ENCODE measurements around the gene INTS7. TPM values are rescaled to one million over a fixed set of nuclear protein-coding genes. Genes with fewer than 3 reads are reported as not detected.

Gene INTS7
- total RNA-seq, 1 donor from 2014 or later = 20.7 TPM

DNA sequence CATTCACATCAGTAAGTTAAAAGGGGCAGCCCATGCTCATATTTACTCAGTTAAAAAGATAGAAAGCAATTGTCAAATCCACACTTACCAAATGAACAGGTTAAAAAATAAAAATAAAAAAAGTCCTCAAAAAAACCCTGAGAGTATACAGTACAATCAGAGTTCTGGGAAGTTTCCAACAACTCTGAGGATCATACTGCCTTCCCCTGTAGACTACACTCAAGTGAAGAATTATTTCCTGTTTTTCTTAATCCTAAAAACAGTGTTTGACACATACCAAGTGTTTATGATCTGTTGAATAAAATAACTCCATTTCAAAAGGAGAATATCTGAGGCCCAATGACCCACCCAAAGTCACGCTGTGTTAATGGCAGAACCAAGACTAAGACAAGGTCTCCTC lies 61.8 kb downstream of the INTS7 start:
- no peaks in the 10 kb centered on the region for H3K9me3 Mint-ChIP-seq
- H3K27ac ChIP-seq = no peak overlapping the region
- H3K27ac Mint-ChIP-seq = no peak overlapping the region
- no peaks in the 10 kb centered on the region for H3K9me3 ChIP-seq (ENCODE audit: low read depth)
- no peak for DNase-seq (ENCODE audit: low spot score)
- H3K4me3 Mint-ChIP-seq = no peak overlapping the region
- peaks cover 5% of the 10 kb centered on the region for H3K4me1 Mint-ChIP-seq
- peaks cover 4% of the 10 kb centered on the region for H3K36me3 ChIP-seq
- no peak overlapping the region for H3K9ac ChIP-seq
- H3K4me3 ChIP-seq = no peak overlapping the region
- H3K79me2 ChIP-seq (ENCODE audit: low read depth) = no peaks in the 10 kb centered on the region
- no peak overlapping the region for H2AFZ ChIP-seq (replicated peaks)
- no peaks in the 10 kb centered on the region for H3F3A ChIP-seq (ENCODE audit: low read depth)
- peaks cover 9% of the 10 kb centered on the region for H3K36me3 Mint-ChIP-seq
- H4K20me1 ChIP-seq (ENCODE audit: low read depth) = no peaks in the 10 kb centered on the region
- H3K27me3 Mint-ChIP-seq (ENCODE audit: insufficient read depth, low read depth) = no peaks in the 10 kb centered on the region
- no peaks in the 10 kb centered on the region for H3K27me3 ChIP-seq
- H3K4me1 ChIP-seq = no peaks in the 10 kb centered on the region
- H3K4me2 ChIP-seq = no peak overlapping the region
- TF ChIP-seq EZH2phosphoT487 (IDR thresholded peaks at IDR 0.05) (no peak), EZH2 (IDR thresholded peaks at IDR 0.05) (no peak)
- TF ChIP-seq, protein P1, sequence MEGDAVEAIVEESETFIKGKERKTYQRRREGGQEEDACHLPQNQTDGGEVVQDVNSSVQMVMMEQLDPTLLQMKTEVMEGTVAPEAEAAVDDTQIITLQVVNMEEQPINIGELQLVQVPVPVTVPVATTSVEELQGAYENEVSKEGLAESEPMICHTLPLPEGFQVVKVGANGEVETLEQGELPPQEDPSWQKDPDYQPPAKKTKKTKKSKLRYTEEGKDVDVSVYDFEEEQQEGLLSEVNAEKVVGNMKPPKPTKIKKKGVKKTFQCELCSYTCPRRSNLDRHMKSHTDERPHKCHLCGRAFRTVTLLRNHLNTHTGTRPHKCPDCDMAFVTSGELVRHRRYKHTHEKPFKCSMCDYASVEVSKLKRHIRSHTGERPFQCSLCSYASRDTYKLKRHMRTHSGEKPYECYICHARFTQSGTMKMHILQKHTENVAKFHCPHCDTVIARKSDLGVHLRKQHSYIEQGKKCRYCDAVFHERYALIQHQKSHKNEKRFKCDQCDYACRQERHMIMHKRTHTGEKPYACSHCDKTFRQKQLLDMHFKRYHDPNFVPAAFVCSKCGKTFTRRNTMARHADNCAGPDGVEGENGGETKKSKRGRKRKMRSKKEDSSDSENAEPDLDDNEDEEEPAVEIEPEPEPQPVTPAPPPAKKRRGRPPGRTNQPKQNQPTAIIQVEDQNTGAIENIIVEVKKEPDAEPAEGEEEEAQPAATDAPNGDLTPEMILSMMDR (IDR thresholded peaks at IDR 0.05) = no peak

GRCh38 chr1:211968200-211968834 lies 67.0 kb downstream of the INTS7 start:
- H3K27ac ChIP-seq = no peak overlapping the region
- no peak overlapping the region for H2AFZ ChIP-seq (replicated peaks)
- H3K4me3 ChIP-seq = no peak overlapping the region
- Mint-ChIP-seq H3K4me1 (peaks cover 2% of the 10 kb centered on the region), H3K9me3 (peaks cover 8% of the 10 kb centered on the region), H3K4me3 (no peak overlapping the region), H3K27ac (no peak overlapping the region), H3K27me3 (ENCODE audit: insufficient read depth, low read depth) (no peaks in the 10 kb centered on the region), H3K36me3 (peaks cover 36% of the 10 kb centered on the region)
- no peaks in the 10 kb centered on the region for H3F3A ChIP-seq (ENCODE audit: low read depth)
- no peaks in the 10 kb centered on the region for H3K79me2 ChIP-seq (ENCODE audit: low read depth)
- H3K27me3 ChIP-seq = no peaks in the 10 kb centered on the region
- TF ChIP-seq, protein P1 (IDR thresholded peaks at IDR 0.05) = no peak
- TF ChIP-seq EZH2phosphoT487 (IDR thresholded peaks at IDR 0.05) = no peak
- no peak for TF ChIP-seq EZH2 (IDR thresholded peaks at IDR 0.05)
- no peak overlapping the region for H3K9ac ChIP-seq
- no peak for DNase-seq (ENCODE audit: low spot score)
- H3K4me1 ChIP-seq = no peaks in the 10 kb centered on the region
- H3K36me3 ChIP-seq = peaks cover 17% of the 10 kb centered on the region
- H3K4me2 ChIP-seq = no peak overlapping the region
- no peaks in the 10 kb centered on the region for H3K9me3 ChIP-seq (ENCODE audit: low read depth)
- H4K20me1 ChIP-seq (ENCODE audit: low read depth) = no peaks in the 10 kb centered on the region

GRCh38 chr1:211967704-211968103 lies 67.7 kb downstream of the INTS7 start:
- TF ChIP-seq, protein P1 (IDR thresholded peaks at IDR 0.05) = no peak
- no peak for TF ChIP-seq EZH2 (IDR thresholded peaks at IDR 0.05)
- TF ChIP-seq EZH2phosphoT487 (IDR thresholded peaks at IDR 0.05) = no peak
- Mint-ChIP-seq H3K27ac (no peak overlapping the region), H3K27me3 (ENCODE audit: insufficient read depth, low read depth) (no peaks in the 10 kb centered on the region), H3K4me1 (peaks cover 2% of the 10 kb centered on the region), H3K4me3 (no peak overlapping the region), H3K9me3 (peaks cover 8% of the 10 kb centered on the region), H3K36me3 (peaks cover 41% of the 10 kb centered on the region)
- no peak overlapping the region for H3K27ac ChIP-seq
- no peak overlapping the region for H3K4me3 ChIP-seq
- H3K9ac ChIP-seq = no peak overlapping the region
- H3K79me2 ChIP-seq (ENCODE audit: low read depth) = no peaks in the 10 kb centered on the region
- no peaks in the 10 kb centered on the region for H3K9me3 ChIP-seq (ENCODE audit: low read depth)
- H2AFZ ChIP-seq (replicated peaks) = no peak overlapping the region
- H3K27me3 ChIP-seq = no peaks in the 10 kb centered on the region
- peaks cover 17% of the 10 kb centered on the region for H3K36me3 ChIP-seq
- no peak overlapping the region for H3K4me2 ChIP-seq
- no peaks in the 10 kb centered on the region for H4K20me1 ChIP-seq (ENCODE audit: low read depth)
- DNase-seq (ENCODE audit: low spot score) = no peak
- no peaks in the 10 kb centered on the region for H3F3A ChIP-seq (ENCODE audit: low read depth)
- peaks cover under 1% of the 10 kb centered on the region for H3K4me1 ChIP-seq

Measured in neural progenitor cell (in vitro differentiated cells).